Neural cell (in vitro differentiated cells): ENCODE results near the gene ATP5F1A.

Source experiments
- EZH2 ChIP-seq: fragments of 200-600, 300-800 bp; shearing (Covaris generic), sonication (generic); IDR thresholded peaks from 2 replicates; pipeline ENCODE4 v1.6.1; 2014; ENCODE audit warnings: antibody characterized with exemption, low read length, borderline replicate concordance, mild to moderate bottlenecking; ENCODE audit not compliant: insufficient read depth, poor library complexity, severe bottlenecking
- MXI1 ChIP-seq: fragments of 450-650 bp; conservative IDR thresholded peaks from 2 replicates; pipeline ENCODE4 v1.6.1; 2014; ENCODE audit warnings: antibody characterized with exemption, mild to moderate bottlenecking; ENCODE audit not compliant: poor library complexity, severe bottlenecking
- POLR2AphosphoS5 ChIP-seq: IDR thresholded peaks from 2 replicates; pipeline ENCODE4 v1.6.1; 2012
- TAF1 ChIP-seq: IDR thresholded peaks from 2 replicates; pipeline ENCODE4 v1.6.1; 2012; ENCODE audit warnings: low read depth
- TF ChIP-seq, protein P1 (sequence below): fragments of 450-650 bp; IDR thresholded peaks from 2 replicates; pipeline ENCODE4 v1.5.1; 2014; ENCODE audit warnings: antibody characterized with exemption, mild to moderate bottlenecking, moderate library complexity; ENCODE audit not compliant: poor library complexity, severe bottlenecking

GRCh38 chr18:46110406-46110805, 12.3 kb upstream of the ATP5F1A start:
- TF ChIP-seq, protein P1, sequence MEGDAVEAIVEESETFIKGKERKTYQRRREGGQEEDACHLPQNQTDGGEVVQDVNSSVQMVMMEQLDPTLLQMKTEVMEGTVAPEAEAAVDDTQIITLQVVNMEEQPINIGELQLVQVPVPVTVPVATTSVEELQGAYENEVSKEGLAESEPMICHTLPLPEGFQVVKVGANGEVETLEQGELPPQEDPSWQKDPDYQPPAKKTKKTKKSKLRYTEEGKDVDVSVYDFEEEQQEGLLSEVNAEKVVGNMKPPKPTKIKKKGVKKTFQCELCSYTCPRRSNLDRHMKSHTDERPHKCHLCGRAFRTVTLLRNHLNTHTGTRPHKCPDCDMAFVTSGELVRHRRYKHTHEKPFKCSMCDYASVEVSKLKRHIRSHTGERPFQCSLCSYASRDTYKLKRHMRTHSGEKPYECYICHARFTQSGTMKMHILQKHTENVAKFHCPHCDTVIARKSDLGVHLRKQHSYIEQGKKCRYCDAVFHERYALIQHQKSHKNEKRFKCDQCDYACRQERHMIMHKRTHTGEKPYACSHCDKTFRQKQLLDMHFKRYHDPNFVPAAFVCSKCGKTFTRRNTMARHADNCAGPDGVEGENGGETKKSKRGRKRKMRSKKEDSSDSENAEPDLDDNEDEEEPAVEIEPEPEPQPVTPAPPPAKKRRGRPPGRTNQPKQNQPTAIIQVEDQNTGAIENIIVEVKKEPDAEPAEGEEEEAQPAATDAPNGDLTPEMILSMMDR = no peak
- TF ChIP-seq TAF1 = no peak
- no peak for TF ChIP-seq MXI1
- no peak for TF ChIP-seq POLR2AphosphoS5
- no peak for TF ChIP-seq EZH2
